HG03175 (cell line): ENCODE data around the gene OR9A2.
A peak's percentile ranks its signal among the peaks of the same experiment; 100 is the strongest.

Source experiments
- ATAC-seq: cut with Tn5 transposase; IDR thresholded peaks from one replicate; pipeline ENCODE4 v1.9.1; 2021; ENCODE audit warnings: mild to moderate bottlenecking, moderate library complexity; ENCODE audit not compliant: unreplicated experiment

Gene OR9A2

DNA sequence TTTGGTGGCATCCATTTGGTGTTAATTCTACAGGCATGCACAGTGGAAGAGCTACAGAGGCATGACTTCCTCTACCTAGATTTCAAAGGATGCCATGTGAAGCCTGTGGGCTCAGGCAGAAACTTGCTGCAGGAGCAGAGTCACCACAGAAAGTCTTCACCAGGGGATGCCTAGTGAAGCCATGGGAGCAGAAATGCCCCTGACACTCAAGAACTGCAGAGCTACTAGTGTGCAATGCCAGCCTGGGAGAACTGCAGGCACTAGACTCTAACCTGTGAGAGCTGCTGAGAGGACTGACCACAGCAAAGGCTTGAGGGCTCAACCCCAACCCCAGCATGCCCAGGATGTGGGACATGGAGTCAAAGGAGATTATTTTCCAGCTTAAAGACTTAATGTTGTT lies 3.9 kb downstream of the OR9A2 start:
- no peak for ATAC-seq

DNA sequence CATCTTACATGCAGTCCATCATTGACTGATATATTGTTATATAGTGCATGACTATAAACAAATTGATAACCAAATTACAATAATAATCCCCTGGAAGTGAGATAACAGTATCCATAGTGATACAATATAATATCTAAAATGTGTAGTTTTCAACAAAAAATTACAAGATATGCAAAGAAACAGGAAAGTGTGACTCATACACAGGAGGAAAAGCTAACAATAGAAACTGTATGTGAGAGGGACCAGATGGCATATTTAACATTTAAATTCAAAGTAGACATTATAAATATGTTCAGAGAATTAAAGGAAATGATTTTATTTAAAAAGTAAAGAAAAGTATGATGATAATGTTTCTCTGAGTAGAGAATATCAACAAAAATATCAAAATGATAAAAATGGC lies 8.0 kb downstream of the OR9A2 start:
- ATAC-seq = no peak

DNA sequence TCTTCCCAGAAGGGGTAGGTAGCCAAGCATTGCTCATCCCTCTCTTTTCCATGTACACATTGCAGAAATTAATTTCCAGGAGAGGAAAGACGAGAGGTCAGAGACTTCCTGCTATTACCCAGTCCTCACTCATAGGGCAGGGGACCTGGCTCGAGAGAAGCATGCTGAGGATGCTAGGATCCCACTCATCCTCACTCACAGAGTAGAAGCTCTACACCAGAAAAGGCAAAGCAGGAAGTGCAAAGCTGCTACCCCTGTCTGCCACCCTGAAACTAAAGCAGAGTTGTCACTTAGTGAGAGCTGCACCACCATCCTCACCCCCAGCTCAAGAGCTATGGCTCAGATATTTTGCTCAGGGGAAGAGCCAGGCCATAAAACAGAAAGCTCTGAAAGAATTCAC lies 9.9 kb downstream of the OR9A2 start:
- no peak for ATAC-seq

DNA sequence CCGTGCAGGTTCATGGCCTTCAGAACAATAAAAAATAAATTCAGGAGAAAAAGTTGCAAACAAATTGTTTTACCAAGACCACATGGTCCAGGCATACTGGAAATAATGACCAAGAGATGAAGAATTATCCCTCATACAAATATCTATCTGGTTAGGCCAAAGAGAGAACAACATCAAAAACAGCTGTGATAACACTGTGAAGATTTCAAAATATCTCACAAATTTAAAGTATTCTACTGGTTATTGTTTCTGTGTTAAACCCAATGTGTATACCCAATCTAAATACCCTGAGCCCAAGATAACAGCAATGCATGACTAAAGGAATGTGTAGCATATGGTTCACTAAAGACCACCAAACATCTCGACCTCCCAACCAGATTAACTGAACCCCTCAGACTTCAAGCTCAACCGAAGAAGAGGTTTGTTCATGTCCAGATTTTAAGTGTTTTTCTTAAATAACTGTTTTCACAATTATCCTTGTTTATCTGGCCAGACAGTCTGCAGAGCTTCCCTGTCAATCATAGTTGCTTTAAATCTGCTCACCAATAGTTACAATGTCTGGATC lies 10.9 kb downstream of the OR9A2 start:
- no peak for ATAC-seq

DNA sequence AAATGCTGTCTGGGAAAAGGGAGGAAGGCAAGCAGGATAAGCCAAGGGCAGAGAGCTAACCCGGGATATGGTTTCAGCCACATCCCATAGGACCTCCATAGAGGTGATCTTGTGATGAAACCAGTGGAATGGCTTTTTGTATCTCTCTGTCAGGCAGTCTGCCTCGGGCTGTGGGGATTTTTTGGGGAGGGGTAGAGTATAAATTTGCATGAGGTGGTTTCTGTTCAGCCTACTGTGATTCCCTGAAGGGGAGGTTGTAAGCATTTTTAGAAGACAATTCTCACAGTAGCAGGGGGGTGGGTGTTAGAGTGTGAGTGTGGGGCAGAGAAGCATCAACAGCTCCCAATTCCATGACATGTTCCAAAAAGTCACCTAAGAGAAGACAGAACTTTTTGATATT lies 11.8 kb downstream of the OR9A2 start:
- ATAC-seq = peak; percentile 91

DNA sequence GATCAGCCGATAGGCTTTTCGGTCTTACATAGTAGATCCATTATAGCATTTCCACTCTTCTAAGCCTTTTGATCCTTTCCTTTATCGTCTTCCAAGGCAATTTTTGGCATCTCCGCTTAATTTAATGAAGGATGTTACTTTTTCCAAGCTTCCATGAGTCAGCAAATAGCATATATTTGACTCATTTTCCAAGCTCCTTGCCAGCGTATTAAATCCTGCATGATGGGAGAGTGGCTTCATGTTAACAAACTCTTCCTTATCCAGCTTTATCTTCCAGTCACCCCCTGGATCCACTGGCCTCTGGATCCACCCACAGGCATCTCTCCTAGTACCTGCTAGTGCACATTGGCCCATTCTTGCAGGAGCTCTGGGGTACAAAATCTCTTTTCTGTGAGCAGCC lies 13.0 kb downstream of the OR9A2 start:
- ATAC-seq = no peak

DNA sequence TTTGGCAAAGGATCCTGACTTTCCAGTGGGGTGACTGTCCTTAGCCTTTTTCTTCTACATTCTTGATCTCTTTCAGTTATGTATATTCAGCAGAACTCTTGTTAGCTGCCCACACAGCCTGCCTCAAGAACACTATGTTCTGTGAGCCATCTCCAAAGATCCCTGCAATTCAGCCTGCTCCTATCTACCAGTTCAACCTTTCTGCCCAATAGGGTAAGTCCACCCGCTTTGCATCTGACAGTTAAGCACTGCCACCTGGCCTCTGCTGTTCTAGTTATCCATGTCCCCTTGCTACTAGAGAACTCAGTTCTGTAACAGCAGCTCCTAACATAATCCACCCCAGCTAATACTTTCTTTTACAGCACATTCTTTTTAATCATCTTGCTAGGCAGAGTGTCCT lies 13.5 kb downstream of the OR9A2 start:
- no peak for ATAC-seq

DNA sequence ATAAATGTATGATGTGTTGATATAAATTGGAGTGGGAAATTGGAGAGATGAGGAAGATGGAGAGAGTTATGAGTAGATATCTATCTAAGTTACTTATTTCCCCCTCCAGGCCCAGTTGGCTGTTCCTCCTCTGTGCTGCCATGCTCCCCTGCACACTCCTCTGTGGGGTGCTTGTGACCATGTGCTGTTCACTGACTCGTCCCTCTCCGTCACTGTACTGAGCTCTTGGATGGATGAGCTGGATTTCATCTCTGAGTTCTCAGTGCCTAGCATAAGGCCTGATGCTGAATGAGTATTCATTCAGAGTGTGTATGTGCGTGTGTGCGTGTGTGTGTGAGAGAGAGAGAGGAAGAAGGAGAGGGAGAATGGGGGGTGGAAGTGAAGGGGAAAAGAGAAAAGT lies 14.5 kb downstream of the OR9A2 start:
- ATAC-seq = no peak

DNA sequence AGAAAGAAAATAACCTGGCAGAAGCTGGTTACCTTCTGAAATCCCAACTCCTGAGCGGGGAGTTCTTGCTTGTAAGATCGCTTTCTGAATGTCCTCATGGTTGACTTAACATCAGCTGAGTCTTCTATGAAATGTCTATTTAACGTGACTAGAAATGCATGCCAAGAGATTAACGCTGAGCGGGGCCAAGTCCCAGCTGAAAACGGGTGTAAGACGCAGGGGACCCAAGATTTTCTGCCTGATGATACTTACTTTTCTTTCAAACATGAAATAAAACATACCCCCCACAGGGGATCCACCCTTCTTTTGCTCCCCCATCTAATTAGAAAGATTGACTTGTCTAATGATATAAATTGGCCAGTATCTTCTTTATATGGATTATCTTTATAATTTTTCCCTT lies 14.9 kb downstream of the OR9A2 start:
- ATAC-seq = no peak

DNA sequence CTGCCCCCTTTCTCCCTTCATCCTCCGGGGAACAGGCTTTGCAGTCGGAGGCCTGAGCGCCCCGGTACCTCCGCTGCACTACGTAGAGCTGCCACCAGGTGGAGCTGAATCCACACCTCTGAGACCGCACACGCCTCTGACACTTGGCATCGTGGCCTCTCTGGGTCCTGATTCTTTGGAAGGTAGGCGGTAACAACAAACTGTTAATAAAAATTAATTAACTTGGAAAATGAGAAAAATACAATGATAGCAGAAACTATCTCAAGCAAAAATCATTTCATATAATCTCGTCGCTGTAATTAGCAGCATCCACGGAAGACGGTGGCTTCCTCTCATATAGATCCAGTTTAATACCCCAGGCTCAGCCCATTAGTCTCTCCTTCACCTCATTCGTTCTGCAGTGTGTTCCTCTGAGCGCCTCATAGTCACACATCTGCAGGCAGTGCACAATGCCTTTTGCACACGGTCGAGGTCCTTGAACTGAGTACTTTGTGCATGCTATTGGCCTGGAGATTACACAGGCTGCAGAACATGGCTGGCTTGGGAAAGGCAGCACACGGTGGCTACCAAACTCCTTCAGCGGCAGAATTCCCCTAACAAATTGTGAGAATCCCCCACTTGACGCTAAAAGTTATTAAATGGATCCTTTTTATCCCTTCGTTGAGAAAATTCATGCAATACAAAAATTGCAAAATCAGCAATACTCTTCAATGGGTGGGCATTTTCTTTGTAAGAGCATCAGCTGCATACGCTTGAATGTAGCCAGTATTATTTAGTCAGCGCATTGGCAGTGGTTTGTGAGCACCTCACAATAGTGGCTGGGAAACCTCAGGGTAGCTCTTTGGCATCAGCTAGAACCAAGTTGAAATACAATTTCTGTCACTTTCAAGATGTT lies 18.7 kb downstream of the OR9A2 start:
- peak; percentile 92 for ATAC-seq

DNA sequence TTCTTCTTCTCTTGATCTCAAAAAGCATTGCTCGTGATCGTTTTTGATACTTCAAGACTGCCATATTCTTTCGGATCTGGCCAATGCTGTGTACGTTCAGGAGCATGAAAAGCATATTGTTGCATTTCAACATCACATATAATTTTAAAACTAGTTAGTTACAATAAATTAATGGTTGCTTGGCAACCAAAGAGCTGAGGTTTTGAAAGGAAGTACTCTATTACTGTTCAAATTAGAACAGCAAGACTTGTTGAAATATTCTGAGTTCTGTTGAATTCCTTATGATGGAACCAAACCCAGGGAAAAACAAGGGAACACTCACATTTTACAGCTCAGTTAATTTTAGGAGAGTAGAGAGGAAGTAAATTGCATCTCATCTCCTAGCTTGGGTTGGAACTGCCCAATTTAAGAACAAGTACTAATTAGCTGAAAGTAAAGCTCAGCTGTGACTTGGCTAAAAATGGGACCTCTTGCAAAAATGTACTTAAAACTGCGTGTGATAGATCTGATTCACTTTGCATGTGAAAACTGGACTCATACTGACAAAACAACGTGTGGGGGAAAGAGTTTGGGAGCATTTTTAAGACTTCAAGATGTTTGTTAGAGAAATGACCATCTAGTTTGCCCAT lies 21.2 kb downstream of the OR9A2 start:
- no peak for ATAC-seq

DNA sequence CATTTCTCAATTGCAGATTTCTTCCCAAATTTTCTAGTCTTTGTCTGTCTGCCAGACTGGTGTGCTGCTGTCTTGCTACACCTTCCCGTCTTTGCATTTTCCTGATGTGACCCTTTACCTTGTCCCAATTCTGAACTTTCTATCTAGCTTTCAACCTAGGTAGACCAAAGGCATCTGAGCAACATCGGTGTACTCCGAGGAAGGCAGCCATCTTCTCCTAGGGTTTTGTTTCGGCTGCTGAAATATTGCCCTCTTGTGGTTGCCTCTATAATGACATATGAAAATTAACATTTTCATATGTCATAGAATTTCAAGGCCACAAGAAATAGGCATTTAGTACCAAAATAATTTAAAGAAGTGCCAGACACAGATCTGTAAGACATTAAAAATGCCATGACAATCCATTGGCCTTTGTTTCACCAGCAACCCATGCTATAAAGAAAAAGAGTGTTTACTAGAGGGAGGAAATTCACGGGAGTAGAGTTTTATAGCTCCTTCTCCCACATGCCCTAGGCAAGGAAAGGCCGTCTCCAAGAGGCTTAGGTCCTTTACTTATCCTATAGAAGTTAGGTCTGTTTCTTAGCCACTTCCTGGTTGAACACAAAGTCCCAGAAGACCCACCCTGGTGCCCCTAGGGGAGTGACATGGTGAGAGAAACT lies 23.4 kb downstream of the OR9A2 start:
- peak; percentile 59 for ATAC-seq

DNA sequence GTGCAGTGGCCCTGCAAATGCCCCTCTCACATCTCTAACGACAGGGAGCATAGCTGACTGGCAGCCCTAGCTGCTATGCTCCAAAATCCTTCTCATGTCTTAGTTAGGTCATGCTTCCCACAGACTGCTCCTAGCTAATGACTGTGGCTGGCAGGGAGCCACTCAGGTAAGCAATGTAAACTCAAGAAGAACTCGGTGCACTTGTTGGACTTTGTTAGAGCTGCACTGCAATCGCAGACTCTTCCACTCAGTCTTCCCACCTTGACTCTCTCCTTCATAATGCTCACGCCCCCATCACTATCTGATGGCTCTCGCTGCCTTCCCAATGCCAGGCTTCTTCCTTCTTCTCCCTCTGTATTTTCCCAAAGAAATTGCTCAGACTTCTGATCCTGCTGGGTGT lies 24.0 kb downstream of the OR9A2 start:
- no peak for ATAC-seq

DNA sequence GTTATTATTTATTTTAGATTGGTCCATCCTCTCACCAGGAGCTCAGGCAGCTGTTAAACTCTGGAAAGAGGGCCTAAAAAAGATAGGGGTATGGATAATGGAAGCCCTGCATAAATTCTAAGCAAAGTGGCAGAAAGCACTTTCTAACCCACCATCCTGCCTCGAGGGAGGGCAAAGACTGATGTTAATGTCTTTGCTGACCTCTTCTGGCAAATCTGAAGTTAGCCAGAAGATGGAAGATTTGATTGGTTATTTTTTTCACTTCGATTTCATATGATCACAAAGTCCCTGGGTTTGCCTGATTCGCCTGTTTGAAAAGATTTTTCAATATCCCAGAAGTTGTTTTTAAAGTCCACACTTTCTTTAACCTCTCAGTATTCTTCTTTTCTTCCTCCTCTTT lies 24.8 kb downstream of the OR9A2 start:
- no peak for ATAC-seq

DNA sequence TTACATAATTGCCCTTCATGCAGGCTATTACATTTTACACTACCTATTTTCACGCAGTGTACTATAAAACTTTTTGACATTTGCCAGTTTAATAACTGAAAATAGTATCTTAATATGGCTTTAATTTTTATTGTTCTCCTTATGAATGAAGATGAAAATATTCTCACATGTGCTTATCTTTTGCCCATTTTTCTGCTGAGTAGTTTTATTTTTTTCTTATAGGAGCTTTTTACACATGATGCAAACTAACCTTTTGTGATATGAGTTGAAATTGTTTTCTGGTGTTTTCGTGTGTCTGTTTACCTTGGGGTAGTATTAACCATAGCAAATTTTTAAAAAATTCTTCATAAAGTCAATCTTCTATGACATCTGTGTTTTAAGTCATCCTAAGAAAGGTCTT lies 26.3 kb downstream of the OR9A2 start:
- no peak for ATAC-seq

DNA sequence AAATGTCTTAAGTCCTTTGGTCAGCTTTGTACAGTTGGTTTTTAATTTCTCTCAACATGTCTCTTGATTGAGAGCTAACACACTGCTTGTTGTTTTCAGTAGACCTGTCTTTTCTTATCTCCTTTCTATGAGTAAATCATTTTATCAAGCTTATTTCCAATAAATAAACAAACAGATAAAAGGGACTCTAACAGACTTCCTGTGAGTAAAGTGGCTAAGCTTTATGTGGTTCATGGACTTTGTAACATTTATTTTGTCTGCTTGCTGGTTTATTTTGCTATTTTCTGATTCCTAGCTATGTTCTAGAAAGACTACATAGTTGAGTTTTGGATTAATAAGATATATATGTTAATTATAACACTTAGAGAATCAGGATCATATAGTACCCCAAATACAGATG lies 27.1 kb downstream of the OR9A2 start:
- ATAC-seq = no peak

DNA sequence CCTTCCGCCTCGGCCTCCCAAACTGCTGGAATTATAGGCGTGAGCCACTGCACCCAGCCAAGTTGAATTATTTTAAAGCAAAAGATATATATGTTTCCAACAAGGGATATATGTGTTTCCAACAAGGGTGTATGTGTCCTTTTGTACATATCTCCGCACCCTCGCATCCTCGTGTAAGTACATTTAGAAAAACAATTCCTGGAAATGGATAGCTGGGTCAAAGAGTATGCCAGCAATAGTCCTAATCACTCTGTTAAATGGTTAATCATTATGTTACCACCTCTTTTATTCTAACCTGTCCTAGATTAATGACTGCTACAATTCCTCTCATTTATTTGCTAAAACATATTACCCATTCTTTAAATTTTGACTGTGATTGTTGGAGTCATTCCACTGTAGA lies 28.0 kb downstream of the OR9A2 start:
- no peak for ATAC-seq

DNA sequence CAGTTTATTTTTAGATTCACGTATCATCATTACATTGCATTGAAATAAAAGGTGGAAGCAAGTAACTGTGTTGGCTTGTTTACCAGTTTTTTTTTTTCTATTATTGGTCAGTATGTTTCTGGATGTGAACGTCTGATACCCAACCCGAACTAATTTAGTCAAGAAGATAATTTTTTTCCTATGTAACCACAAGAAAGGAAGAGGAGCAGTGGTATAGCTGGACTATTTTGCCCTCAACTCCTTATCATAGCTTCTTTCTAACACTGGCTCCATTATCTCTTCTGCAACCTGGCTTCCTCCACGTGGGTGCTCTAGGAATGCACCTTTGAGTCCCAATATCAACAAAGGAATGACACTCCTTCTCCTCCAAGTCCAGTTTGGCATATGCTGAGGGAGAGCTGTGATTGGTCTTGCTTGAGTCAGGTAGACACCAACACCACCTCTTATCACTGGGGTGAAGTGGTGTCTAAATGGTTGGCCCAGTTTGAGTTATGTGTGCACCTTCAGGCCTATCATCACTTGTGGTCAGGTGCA lies 29.4 kb downstream of the OR9A2 start:
- no peak for ATAC-seq

DNA sequence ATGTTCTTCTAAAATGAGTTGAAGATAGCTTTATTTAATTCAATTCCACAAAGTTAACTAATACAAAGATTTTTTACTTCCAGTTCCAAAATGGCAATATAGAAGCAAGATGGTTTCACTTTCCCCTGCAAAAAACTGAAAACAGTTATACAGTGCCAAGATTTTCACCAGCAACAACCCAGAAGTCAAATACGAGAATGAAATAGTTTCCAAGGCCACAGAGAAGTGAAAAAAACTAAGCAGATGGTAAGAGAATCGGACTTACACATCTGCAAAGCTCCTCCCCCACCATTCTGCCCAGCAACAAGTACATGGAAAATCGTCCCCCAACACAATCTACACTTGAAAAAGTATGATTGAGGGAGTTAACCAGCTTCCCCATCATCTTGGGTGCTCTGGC lies 34.5 kb downstream of the OR9A2 start:
- no peak for ATAC-seq

DNA sequence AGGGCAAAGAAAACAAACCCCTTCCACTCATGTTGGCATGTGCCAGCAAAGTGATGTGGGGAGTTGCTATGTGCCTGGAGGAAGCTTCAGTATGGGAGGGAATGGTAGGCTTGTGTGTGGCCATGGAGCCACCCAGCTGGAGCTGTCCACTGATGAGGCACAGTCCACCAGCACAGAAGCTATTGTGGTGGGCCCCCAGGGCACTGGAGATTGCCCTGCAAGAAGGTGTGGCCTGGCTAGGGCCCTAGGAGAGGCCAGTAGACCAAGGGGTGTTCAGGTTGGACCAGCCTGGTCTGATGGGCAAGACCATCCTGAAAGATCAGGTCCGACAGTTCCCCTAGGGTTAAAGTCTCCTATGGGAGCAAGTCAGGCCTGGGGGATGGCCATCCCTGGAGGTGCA lies 42.6 kb downstream of the OR9A2 start:
- no peak for ATAC-seq

DNA sequence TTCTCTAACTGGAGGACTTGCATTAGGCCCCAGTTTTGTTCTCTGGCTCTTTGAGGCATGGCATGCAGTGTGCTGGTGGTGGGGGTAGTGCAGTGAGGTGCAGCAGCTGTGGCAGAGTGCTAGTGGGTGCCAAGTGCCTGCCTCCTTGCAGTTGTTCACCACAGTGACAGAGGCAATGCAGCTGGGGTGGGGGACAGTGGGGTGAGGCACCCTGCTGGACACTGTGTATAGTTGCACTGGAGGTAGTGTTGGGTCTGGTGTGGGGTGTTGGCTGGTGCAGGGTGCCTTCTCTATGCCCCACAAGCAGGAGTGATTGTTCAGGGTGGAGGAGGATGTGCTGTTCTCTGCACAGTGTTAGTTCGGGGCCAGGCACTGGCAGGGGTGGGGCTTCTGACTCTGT lies 43.1 kb downstream of the OR9A2 start:
- ATAC-seq = no peak
